GM21526 (cell line): ENCODE results near the gene THEMIS.
A peak's percentile ranks its signal among the peaks of the same experiment; 100 is the strongest.
"Not testable (repeated sequence)": the region's sequence is repeated elsewhere in the genome, so short reads cannot be mapped to it uniquely, and the experiment has no call there.

Source experiments
- ATAC-seq: cut with Tn5 transposase; IDR thresholded peaks from one replicate; pipeline ENCODE4 v1.9.1; 2021; ENCODE audit warnings: moderate library complexity; ENCODE audit not compliant: unreplicated experiment, low FRiP score

THEMIS gene

DNA sequence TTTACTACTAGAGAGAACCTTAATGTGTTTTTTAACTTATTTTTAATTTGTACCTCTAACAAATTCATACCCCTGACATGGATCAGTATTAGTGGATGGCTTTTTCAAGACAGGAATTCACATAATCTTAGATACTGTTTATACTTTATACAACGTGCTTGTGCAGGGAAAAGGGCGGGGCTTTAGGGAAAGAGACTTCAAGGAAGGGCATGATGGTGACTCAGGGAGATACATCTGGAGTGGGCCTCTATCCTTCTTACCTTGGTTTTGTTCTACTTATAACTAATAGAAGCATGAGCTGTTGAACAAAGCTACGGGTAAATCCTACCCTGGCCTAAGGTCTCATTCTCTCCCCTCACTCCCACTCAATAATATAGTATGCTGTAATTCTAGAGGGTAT is 163.1 kb downstream of the THEMIS start:
- no peak for ATAC-seq

- ATAC-seq: peak; percentile 92
Observed at GRCh38 chr6:127737009-127737486, 163.8 kb downstream of the THEMIS start.

DNA sequence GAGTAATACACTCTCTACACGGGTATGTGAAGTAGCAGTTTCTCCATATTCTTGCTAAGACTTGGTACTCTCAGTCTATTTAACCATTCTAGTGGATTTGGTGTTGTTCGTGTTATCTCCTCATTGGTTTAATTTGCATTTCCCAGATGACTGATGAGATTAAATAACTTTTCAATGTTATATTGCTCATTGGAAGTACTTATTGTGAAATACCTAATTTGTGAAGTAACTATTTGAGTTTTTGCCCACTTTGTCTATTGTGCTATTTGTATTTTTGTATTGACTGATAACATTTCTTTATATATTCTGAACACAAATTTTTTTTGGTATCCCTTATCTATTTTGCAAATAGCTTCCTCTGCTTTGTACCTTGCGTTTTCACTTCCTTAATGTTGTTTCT is 167.9 kb downstream of the THEMIS start:
- no peak for ATAC-seq

- no peak for ATAC-seq
Observed at GRCh38 chr6:127727260-127727953, 173.5 kb downstream of the THEMIS start.

- no peak for ATAC-seq
Observed at GRCh38 chr6:127725821-127726220, 175.0 kb downstream of the THEMIS start.

DNA sequence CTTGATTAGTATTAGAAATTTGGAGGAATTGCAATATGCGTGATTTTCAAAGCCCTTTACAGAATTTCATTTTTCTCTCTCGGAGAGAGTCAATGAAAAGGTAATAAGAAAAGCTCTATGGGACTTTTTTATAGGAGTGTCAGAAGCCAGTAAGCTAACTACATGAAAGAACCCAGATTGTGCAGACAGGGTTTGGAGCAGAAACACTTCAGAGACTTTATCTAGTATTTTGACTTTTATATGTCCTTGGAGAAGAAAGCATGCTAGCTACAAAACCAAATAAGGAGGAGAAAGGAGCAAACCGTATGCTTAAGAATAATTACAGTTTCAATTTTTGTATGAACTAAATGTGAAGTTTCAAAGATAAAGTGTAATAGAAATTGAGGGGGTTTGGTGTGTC is 182.2 kb downstream of the THEMIS start:
- no peak for ATAC-seq

- no peak for ATAC-seq
Observed at GRCh38 chr6:127717384-127717783, 183.5 kb downstream of the THEMIS start.

GRCh38 chr6:127716465-127716864 is 184.4 kb downstream of the THEMIS start:
- ATAC-seq: no peak

DNA sequence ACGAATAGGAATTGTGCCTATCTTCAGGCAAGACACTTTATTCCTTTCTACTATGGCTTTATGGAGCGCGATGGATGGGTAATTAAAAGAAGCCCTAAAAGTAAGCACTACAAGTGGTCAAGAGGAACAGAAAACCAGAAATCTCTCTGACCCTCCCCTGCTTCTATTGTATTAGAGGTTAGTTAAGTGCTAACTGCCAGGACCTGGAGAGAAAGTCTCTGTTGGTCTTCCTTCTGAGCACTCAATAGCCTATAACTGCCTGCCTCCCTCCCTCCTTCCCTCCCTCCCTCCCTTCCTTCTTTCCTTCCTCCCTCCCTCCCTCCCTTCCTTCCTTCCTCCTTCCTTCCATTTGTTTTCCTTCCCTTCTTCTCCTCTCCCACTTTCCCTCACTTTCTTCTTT is 190.2 kb downstream of the THEMIS start:
- no peak for ATAC-seq

DNA sequence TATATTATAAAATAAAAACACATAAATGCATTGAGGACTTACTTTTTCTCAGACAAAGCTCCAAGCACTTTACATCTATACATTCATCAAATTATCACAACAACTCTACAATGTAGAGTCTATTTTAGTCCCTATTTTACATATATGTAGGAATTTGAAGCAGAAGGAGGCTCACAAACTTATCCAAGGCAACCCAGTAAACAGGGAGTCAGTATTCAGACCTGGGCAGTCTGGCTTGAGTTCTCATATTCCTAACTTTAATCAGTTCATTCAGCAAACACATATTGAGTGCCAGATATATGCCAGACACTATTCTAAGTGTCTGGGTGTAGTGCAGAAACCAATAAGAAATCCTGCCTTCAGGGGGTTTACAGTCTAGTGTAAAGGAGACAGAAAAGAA is 194.6 kb downstream of the THEMIS start:
- ATAC-seq: no peak

GRCh38 chr6:127695108-127695507 is 205.8 kb downstream of the THEMIS start:
- ATAC-seq: no peak

DNA sequence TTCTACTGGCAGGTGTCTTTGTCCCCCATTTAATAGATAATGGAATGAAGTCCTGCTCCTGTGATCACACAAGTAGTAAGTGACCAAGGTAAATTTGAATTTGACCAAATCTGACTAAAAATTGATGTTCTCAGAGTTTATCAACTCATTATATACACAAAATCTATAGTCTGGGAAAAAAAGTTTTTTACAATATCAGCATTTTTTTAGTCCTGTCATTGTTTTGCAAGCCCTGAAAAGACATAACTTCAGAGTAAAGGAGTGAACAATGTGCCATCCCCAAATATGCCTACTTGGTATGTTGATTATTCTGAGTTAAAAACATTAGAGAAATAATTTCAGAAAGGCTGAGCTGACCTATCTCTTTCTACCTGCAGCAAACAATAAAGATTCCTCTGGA is 209.7 kb downstream of the THEMIS start:
- ATAC-seq: no peak

- ATAC-seq: no peak
Observed at GRCh38 chr6:127690588-127690987, 210.3 kb downstream of the THEMIS start.

- no peak for ATAC-seq
Observed at GRCh38 chr6:127690092-127690491, 210.8 kb downstream of the THEMIS start.

- not testable (repeated sequence) for ATAC-seq
Observed at GRCh38 chr6:127687490-127687889, 213.4 kb downstream of the THEMIS start.

DNA sequence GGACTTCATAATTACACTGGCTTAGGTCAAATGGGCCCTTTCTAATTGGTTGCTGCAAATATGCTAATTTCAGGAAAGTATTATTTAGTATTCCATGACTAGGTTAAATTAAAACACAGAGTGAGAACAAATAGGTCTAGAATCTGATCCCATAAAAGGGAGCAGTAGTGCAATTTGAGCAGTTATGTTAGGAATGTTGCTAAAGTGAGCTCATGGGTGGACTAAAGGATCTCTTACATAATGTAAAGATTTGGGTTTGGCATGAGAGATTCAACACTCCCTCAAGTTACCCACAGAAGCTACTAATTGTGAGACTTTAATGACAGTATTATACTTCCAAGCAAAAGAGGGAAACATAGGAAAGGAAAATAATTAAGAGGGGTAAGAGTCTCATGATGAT is 214.8 kb downstream of the THEMIS start:
- ATAC-seq: no peak

GRCh38 chr6:127684501-127684900 is 216.4 kb downstream of the THEMIS start:
- ATAC-seq: no peak
